ENCODE data around the gene PGRMC1. TPM values are rescaled to one million over a fixed set of nuclear protein-coding genes. Genes with fewer than 3 reads are reported as not detected.

The PGRMC1 gene
- total RNA-seq, 6 experiments from 2014 or later = 182 to 455 (median 239) TPM

DNA sequence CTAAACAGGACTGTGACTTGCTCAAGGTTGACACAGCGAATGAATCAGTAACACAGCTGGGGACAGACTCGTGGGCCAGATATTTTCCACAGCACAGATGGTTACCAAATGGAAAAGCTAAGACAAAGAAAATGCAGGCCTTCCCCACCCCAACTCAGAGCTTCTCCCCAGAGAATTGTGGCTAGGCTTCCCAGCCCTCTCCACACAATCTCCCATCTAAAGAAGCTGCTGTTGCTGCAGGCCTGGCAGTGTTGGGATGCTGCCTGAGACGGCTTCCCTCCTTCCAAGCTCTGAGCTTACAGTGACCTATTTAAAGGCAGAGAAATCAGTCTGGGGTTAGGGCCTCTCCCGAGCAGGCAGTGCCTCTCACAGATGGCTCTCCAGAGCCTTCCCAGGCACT, 46.5 kb upstream of the PGRMC1 start:
- Histone ChIP-seq H3K4me3 (no peak overlapping the region), H3K36me3 (no peaks in the 10 kb centered on the region), H3K27me3 (no peaks in the 10 kb centered on the region), H3K4me1 (no peaks in the 10 kb centered on the region), H3K27ac (no peak overlapping the region), H3K9me3 (no peaks in the 10 kb centered on the region)
- no peak for DNase-seq
- no peak for ATAC-seq
- WGBS (ENCODE audit: insufficient coverage, low coverage, low lambda C conversion rate, missing lambda C conversion rate) = 25% methylated on average over 3 of the region's 4 CpGs
- intact Hi-C loops (cut with DNase I) = no loop called here
- TF ChIP-seq POLR2A (IDR thresholded peaks at IDR 0.05) = no peak
- TF ChIP-seq, protein P1, sequence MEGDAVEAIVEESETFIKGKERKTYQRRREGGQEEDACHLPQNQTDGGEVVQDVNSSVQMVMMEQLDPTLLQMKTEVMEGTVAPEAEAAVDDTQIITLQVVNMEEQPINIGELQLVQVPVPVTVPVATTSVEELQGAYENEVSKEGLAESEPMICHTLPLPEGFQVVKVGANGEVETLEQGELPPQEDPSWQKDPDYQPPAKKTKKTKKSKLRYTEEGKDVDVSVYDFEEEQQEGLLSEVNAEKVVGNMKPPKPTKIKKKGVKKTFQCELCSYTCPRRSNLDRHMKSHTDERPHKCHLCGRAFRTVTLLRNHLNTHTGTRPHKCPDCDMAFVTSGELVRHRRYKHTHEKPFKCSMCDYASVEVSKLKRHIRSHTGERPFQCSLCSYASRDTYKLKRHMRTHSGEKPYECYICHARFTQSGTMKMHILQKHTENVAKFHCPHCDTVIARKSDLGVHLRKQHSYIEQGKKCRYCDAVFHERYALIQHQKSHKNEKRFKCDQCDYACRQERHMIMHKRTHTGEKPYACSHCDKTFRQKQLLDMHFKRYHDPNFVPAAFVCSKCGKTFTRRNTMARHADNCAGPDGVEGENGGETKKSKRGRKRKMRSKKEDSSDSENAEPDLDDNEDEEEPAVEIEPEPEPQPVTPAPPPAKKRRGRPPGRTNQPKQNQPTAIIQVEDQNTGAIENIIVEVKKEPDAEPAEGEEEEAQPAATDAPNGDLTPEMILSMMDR (IDR thresholded peaks at IDR 0.05) = no peak

DNA sequence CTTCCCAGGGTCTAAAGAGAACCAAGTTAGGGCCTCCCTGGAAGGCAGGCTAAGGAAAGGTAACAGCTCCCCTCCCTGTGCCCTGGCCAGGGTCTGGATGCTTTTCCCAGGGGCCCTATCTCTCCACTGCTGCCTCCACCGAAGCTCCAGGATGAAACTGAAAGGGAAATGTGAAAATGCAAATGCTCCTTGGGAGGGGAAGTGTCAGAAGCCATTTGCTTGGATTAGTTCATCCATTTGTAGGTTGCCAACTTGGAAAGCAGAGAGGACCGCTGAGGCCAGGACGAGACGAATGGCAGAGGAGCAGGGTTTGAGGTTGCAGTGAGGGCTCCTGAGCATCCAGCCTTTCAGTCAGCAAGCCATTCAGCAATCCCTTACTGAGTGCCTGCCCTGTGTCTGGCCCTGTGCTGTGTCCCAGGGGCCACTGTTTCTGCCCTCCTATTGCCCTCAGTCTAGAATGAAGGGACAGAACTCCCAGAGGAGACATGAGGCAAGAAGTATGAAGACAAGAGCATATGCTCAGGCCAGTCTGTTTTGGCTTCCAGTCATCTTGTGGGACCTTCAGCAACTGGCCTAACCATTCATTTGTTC, 45.9 kb upstream of the PGRMC1 start:
- 30% methylated on average over 1 of the region's 4 CpGs for WGBS (ENCODE audit: insufficient coverage, low coverage, low lambda C conversion rate, missing lambda C conversion rate)
- H3K36me3 ChIP-seq = no peaks in the 10 kb centered on the region
- intact Hi-C loops (cut with DNase I) = no loop called here
- no peaks in the 10 kb centered on the region for H3K4me1 ChIP-seq
- H3K27me3 ChIP-seq = no peaks in the 10 kb centered on the region
- no peak overlapping the region for H3K4me3 ChIP-seq
- H3K27ac ChIP-seq = no peak overlapping the region
- no peaks in the 10 kb centered on the region for H3K9me3 ChIP-seq
- no peak for TF ChIP-seq POLR2A (IDR thresholded peaks at IDR 0.05)
- TF ChIP-seq, protein P1 (IDR thresholded peaks at IDR 0.05) = no peak
- ATAC-seq (no peak), DNase-seq (no peak)

DNA sequence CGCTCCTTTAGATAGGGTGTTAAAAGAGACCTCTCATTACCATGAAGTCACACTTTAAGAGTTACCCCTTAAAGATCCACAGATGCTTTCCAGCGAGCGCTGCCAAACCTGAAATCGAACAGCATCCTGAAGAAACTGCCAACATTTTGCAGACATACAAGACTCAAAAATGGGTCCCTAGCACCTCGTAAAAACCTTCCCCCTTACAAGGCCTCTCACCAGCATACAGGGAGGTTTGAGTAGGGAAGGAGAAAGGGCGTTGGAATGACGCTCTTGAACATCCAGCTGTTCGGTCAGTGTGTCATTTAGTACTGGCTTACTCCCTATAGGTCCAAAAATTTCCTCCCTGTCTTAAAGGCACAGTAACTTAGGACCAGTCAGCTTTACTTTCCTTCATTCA, 45.3 kb upstream of the PGRMC1 start:
- no peak overlapping the region for H3K27ac ChIP-seq
- no peaks in the 10 kb centered on the region for H3K27me3 ChIP-seq
- intact Hi-C loops (cut with DNase I) = no loop called here
- TF ChIP-seq, protein P1 (IDR thresholded peaks at IDR 0.05) = no peak
- no peak for TF ChIP-seq POLR2A (IDR thresholded peaks at IDR 0.05)
- ATAC-seq (no peak), DNase-seq (no peak)
- H3K4me3 ChIP-seq = no peak overlapping the region
- no peaks in the 10 kb centered on the region for H3K4me1 ChIP-seq
- H3K9me3 ChIP-seq = no peaks in the 10 kb centered on the region
- no peaks in the 10 kb centered on the region for H3K36me3 ChIP-seq
- 61% methylated on average over 4 of the region's 8 CpGs for WGBS (ENCODE audit: insufficient coverage, low coverage, low lambda C conversion rate, missing lambda C conversion rate)

DNA sequence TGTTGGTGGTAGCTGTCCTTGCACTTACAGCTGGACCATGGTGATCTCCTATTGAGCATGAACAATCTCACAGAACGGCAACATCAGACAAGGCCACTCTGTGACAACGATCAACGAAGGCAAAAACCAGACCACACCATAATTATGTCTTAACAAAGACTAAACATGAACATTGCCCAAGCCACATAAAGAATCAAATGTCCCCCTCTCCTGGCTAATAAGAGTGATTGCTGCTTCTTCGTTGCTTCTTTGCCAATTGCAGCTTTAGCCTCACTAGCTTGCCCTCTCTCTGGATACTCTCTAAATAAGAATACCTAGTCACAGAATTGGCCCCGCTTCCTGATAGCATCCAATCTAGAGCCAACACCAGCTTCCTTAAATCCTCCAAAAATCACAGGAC, 41.5 kb upstream of the PGRMC1 start:
- intact Hi-C loops (cut with DNase I) = no loop called here
- WGBS (ENCODE audit: insufficient coverage, low coverage, low lambda C conversion rate, missing lambda C conversion rate) = 55% methylated on average over 3 of the region's 5 CpGs
- ATAC-seq = peak in 3 of 4 donors; percentile 33 to 42 (median 40)
- H3K27ac ChIP-seq = no peak overlapping the region
- no peak overlapping the region for H3K4me3 ChIP-seq
- no peak for TF ChIP-seq POLR2A (IDR thresholded peaks at IDR 0.05)
- TF ChIP-seq, protein P1 (IDR thresholded peaks at IDR 0.05) = peak; percentile 14 to 35 (median 24)
- no peaks in the 10 kb centered on the region for H3K4me1 ChIP-seq
- H3K9me3 ChIP-seq = no peaks in the 10 kb centered on the region
- H3K27me3 ChIP-seq = no peaks in the 10 kb centered on the region
- H3K36me3 ChIP-seq = no peaks in the 10 kb centered on the region
- no peak for DNase-seq

DNA sequence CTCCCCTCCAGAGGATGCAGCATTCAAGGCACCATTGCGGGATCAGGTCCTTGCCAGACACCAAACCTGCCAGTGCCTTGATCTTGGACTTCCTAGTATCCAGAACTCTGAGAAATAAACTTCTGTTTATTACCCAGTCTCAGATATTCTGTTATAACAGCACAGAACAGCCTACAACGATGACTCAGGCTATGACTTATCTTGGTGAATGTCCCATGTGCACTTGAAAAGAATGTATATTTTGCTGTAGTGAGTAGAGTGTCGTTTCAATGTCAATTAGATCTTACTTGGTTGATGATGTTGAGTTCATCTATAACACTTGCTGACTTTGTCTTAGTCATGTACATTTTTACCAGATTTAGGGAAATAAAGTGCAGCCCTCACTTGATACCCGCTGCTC, 34.5 kb upstream of the PGRMC1 start:
- H3K4me3 ChIP-seq = no peak overlapping the region
- 72% methylated on average over 3 of the region's 4 CpGs for WGBS (ENCODE audit: insufficient coverage, low coverage, low lambda C conversion rate, missing lambda C conversion rate)
- H3K4me1 ChIP-seq = no peaks in the 10 kb centered on the region
- H3K36me3 ChIP-seq = no peaks in the 10 kb centered on the region
- ATAC-seq (no peak), DNase-seq (no peak)
- H3K27ac ChIP-seq = no peak overlapping the region
- intact Hi-C loops (cut with DNase I) = no loop called here
- H3K27me3 ChIP-seq = no peaks in the 10 kb centered on the region
- TF ChIP-seq, protein P1 (IDR thresholded peaks at IDR 0.05) = no peak
- no peak for TF ChIP-seq POLR2A (IDR thresholded peaks at IDR 0.05)
- H3K9me3 ChIP-seq = no peaks in the 10 kb centered on the region
